K562 (cell line): ENCODE results near the gene PEX10. TPM values are rescaled to one million over a fixed set of nuclear protein-coding genes. Genes with fewer than 3 reads are reported as not detected.

ENCODE experiments used
- BCOR ChIP-seq: fragments of 450-650 bp; IDR thresholded peaks from 2 replicates; pipeline ENCODE4 v1.6.1; 2016
- HDAC1 ChIP-seq, 2 experiments: fragments of 450-650 bp; IDR thresholded peaks; 2 replicates each; pipeline ENCODE4 v1.6.1; 2016 to 2017; ENCODE audit warnings: inconsistent platforms in 1 of 2, mild to moderate bottlenecking in 1 of 2, moderate library complexity in 1 of 2
- MTF1 ChIP-seq: fragments of 250-450 bp; sonication (Bioruptor Pico); IDR thresholded peaks from 2 replicates; pipeline ENCODE4 v1.9.0; 2021; ENCODE audit warnings: moderate library complexity, mild to moderate bottlenecking, inconsistent platforms, borderline replicate concordance
- NELFE ChIP-seq: IDR thresholded peaks from 2 replicates; pipeline ENCODE4 v1.6.1; 2011; ENCODE audit warnings: mild to moderate bottlenecking; ENCODE audit not compliant: insufficient read depth, insufficient read length
- ZBTB8A ChIP-seq: fragments of 450-650 bp; IDR thresholded peaks from 2 replicates; pipeline ENCODE4 v1.6.1; 2018; ENCODE audit warnings: mild to moderate bottlenecking, moderate library complexity; ENCODE audit not compliant: partially characterized antibody
- ZNF354B ChIP-seq: fragments of 250-450 bp; sonication (Bioruptor Pico); IDR thresholded peaks from 2 replicates; pipeline ENCODE4 v1.4.0; 2020
- ZNF431 ChIP-seq: sonication (generic); formaldehyde crosslinking; IDR thresholded peaks from 2 replicates; pipeline ENCODE4 v1.8.0; 2022; ENCODE audit warnings: mild to moderate bottlenecking, missing genetic modification reagents
- polyA plus RNA-seq, 8 experiments: library from polyadenylated mRNA; depleted of rRNA in 4 of 8; stranded (reverse) in 5 of 8; unstranded in 3 of 8; fragments of >200 nt; fragmentation: Nextera tagmentation in 2 of 8; fragmentation: Illumina TruSeq in 1 of 8; extraction: Ambion mirVana in 2 of 8; extraction: Trizol in 1 of 8; gene quantifications; 2 replicates each; pipeline versions ENCODE4 v1.2.1 to v1.2.3, GENCODE V29; 2011 to 2014; ENCODE audit warnings: inconsistent platforms in 1 of 8, missing spikeins in 1 of 8
- total RNA-seq, 7 experiments: library from RNA; depleted of rRNA in 6 of 7; stranded (reverse); fragments of >200 nt in 6 of 7; fragmentation: Illumina TruSeq in 2 of 7; extraction: Trizol in 2 of 7; gene quantifications; 2 replicates each; pipeline versions ENCODE4 v1.2.1 to v1.2.3, GENCODE V29; 2011 to 2021; ENCODE audit warnings: low replicate concordance in 1 of 7
- TF ChIP-seq, protein P1 (sequence below): sonication (generic); formaldehyde crosslinking; IDR thresholded peaks from 2 replicates; pipeline ENCODE4 v1.8.1; 2022; ENCODE audit warnings: missing genetic modification reagents
- TF ChIP-seq, protein P2 (sequence below): fragments of 450-650 bp; IDR thresholded peaks from 2 replicates; pipeline ENCODE4 v1.6.1; 2016; ENCODE audit warnings: borderline replicate concordance
- TF ChIP-seq, protein P3 (sequence below): fragments of 200-800 bp; sonication (Bioruptor generic); IDR thresholded peaks from 2 replicates; pipeline ENCODE4 v1.6.1; 2017; ENCODE audit warnings: missing genetic modification characterization, missing compliant biosample characterization
- TF ChIP-seq, protein P4 (sequence below): fragments of 450-650 bp; IDR thresholded peaks from 2 replicates; pipeline ENCODE4 v1.7.0; 2016; ENCODE audit warnings: borderline replicate concordance
- TF ChIP-seq, protein P5 (sequence below): fragments of 250-450 bp; sonication (Bioruptor Pico); IDR thresholded peaks from 2 replicates; pipeline ENCODE4 v1.5.0; 2020; ENCODE audit warnings: mild to moderate bottlenecking
- TF ChIP-seq, protein P6 (sequence below): sonication (generic); formaldehyde crosslinking; IDR thresholded peaks from 2 replicates; pipeline ENCODE4 v1.8.1; 2022; ENCODE audit warnings: missing genetic modification reagents

PEX10 gene
- total and polyA plus RNA-seq, 9 of the 15 experiments (the other 6 are each of a cell fraction or from before 2014, with no cell fraction given) = 0.03 to 26.2 (median 8.7) TPM

DNA sequence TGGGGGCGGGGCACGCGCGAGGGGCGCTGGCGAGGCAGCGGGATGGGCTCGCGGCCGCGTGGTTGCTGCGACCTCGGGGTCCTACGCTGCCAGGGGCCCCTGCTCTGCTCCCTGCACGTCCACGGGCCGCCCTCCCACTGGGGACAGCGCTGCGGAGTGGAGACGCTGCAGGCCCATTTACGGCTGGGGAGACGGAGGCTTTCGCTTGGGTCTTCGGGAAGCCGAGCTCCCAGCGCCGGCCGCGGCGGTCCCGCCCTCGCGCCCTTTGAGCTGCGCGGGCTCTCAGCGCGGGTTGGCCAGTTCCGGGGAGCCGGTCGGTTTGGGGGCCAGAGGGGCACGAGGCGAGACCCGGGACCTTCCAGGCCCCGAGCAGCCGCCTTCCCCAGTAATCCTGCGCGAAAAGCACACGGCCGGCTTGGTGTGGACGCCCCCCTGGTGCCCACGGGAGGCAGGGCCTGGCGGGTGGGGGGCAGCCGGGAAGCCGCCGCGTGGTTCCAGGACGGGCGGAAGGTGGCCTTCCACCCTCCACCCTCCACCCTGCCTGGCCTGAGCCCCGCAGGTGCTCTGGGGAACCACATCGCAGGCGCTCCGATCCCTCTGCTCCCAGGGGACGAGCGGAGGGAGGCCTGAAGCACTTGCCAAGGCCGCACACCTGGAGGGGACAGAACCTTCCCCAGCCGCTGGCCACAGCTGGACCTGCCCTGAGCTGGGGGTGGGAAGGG lies 570 bp upstream of the PEX10 start (continued):
- TF ChIP-seq, protein P1, sequence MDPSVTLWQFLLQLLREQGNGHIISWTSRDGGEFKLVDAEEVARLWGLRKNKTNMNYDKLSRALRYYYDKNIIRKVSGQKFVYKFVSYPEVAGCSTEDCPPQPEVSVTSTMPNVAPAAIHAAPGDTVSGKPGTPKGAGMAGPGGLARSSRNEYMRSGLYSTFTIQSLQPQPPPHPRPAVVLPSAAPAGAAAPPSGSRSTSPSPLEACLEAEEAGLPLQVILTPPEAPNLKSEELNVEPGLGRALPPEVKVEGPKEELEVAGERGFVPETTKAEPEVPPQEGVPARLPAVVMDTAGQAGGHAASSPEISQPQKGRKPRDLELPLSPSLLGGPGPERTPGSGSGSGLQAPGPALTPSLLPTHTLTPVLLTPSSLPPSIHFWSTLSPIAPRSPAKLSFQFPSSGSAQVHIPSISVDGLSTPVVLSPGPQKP (CRISPR knock-in tag) = no peak
- TF ChIP-seq, protein P2, sequence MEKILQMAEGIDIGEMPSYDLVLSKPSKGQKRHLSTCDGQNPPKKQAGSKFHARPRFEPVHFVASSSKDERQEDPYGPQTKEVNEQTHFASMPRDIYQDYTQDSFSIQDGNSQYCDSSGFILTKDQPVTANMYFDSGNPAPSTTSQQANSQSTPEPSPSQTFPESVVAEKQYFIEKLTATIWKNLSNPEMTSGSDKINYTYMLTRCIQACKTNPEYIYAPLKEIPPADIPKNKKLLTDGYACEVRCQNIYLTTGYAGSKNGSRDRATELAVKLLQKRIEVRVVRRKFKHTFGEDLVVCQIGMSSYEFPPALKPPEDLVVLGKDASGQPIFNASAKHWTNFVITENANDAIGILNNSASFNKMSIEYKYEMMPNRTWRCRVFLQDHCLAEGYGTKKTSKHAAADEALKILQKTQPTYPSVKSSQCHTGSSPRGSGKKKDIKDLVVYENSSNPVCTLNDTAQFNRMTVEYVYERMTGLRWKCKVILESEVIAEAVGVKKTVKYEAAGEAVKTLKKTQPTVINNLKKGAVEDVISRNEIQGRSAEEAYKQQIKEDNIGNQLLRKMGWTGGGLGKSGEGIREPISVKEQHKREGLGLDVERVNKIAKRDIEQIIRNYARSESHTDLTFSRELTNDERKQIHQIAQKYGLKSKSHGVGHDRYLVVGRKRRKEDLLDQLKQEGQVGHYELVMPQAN = no peak
- TF ChIP-seq MTF1 (CRISPR knock-in tag) = no peak
- TF ChIP-seq ZNF431 = no peak
- no peak for TF ChIP-seq NELFE
- TF ChIP-seq, protein P3, sequence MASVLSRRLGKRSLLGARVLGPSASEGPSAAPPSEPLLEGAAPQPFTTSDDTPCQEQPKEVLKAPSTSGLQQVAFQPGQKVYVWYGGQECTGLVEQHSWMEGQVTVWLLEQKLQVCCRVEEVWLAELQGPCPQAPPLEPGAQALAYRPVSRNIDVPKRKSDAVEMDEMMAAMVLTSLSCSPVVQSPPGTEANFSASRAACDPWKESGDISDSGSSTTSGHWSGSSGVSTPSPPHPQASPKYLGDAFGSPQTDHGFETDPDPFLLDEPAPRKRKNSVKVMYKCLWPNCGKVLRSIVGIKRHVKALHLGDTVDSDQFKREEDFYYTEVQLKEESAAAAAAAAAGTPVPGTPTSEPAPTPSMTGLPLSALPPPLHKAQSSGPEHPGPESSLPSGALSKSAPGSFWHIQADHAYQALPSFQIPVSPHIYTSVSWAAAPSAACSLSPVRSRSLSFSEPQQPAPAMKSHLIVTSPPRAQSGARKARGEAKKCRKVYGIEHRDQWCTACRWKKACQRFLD (CRISPR knock-in tag) = no peak
- TF ChIP-seq, protein P4, sequence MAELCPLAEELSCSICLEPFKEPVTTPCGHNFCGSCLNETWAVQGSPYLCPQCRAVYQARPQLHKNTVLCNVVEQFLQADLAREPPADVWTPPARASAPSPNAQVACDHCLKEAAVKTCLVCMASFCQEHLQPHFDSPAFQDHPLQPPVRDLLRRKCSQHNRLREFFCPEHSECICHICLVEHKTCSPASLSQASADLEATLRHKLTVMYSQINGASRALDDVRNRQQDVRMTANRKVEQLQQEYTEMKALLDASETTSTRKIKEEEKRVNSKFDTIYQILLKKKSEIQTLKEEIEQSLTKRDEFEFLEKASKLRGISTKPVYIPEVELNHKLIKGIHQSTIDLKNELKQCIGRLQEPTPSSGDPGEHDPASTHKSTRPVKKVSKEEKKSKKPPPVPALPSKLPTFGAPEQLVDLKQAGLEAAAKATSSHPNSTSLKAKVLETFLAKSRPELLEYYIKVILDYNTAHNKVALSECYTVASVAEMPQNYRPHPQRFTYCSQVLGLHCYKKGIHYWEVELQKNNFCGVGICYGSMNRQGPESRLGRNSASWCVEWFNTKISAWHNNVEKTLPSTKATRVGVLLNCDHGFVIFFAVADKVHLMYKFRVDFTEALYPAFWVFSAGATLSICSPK = no peak
- TF ChIP-seq BCOR = 0 out of 2 replicates have a peak, but pooled peaks have one; percentile 17
- TF ChIP-seq, protein P5, sequence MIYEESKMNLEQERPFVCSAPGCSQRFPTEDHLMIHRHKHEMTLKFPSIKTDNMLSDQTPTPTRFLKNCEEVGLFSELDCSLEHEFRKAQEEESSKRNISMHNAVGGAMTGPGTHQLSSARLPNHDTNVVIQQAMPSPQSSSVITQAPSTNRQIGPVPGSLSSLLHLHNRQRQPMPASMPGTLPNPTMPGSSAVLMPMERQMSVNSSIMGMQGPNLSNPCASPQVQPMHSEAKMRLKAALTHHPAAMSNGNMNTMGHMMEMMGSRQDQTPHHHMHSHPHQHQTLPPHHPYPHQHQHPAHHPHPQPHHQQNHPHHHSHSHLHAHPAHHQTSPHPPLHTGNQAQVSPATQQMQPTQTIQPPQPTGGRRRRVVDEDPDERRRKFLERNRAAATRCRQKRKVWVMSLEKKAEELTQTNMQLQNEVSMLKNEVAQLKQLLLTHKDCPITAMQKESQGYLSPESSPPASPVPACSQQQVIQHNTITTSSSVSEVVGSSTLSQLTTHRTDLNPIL = no peak
- no peak for TF ChIP-seq ZBTB8A
- TF ChIP-seq, protein P6, sequence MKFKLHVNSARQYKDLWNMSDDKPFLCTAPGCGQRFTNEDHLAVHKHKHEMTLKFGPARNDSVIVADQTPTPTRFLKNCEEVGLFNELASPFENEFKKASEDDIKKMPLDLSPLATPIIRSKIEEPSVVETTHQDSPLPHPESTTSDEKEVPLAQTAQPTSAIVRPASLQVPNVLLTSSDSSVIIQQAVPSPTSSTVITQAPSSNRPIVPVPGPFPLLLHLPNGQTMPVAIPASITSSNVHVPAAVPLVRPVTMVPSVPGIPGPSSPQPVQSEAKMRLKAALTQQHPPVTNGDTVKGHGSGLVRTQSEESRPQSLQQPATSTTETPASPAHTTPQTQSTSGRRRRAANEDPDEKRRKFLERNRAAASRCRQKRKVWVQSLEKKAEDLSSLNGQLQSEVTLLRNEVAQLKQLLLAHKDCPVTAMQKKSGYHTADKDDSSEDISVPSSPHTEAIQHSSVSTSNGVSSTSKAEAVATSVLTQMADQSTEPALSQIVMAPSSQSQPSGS (CRISPR knock-in tag) = no peak; the same call in 1 of the 2 replicates
- peak in 1 of 2 experiments; percentile 46; a peak in 1 of 4 replicates for TF ChIP-seq HDAC1 (IDR thresholded peaks at IDR 0.05)
- no peak for TF ChIP-seq ZNF354B (CRISPR knock-in tag)
